Parathyroid adenoma (tissue), 2 donors: ENCODE results near the gene SLC22A3.

Source experiments
- H2AFZ ChIP-seq: fragments of 300-600 bp; sonication (generic); one replicate; pipeline ENCODE4 v1.7.0; 2017; ENCODE audit warnings: antibody characterized with exemption, mild to moderate bottlenecking
- H3K27ac ChIP-seq: fragments of 300-600 bp; sonication (generic); one replicate; pipeline ENCODE4 v1.7.0; 2017
- H3K27me3 ChIP-seq: fragments of 300-600 bp; sonication (generic); one replicate; pipeline ENCODE4 v1.7.0; 2017; ENCODE audit warnings: low read length; ENCODE audit not compliant: control insufficient read depth, insufficient read depth
- H3K36me3 ChIP-seq: fragments of 300-600 bp; sonication (generic); one replicate; pipeline ENCODE4 v1.7.0; 2017; ENCODE audit warnings: low read length; ENCODE audit not compliant: control insufficient read depth, insufficient read depth
- H3K4me1 ChIP-seq: fragments of 300-600 bp; sonication (generic); one replicate; pipeline ENCODE4 v1.7.0; 2017; ENCODE audit warnings: control low read depth
- H3K4me2 ChIP-seq: fragments of 300-600 bp; sonication (generic); one replicate; pipeline ENCODE4 v1.7.0; 2017; ENCODE audit warnings: low read length
- H3K4me3 ChIP-seq: fragments of 300-600 bp; sonication (generic); one replicate; pipeline ENCODE4 v1.7.0; 2017; ENCODE audit warnings: low read depth, low read length
- H3K79me2 ChIP-seq: fragments of 300-600 bp; sonication (generic); one replicate; pipeline ENCODE4 v1.7.0; 2017; ENCODE audit warnings: control low read depth
- H3K9ac ChIP-seq: fragments of 300-600 bp; sonication (generic); one replicate; pipeline ENCODE4 v1.7.0; 2017; ENCODE audit warnings: mild to moderate bottlenecking
- H3K9me3 ChIP-seq: fragments of 300-600 bp; sonication (generic); one replicate; pipeline ENCODE4 v1.7.0; 2017; ENCODE audit warnings: low read length; ENCODE audit not compliant: control insufficient read depth
- TF ChIP-seq, protein P1 (sequence below): fragments of 300-600 bp; sonication (generic); IDR thresholded peaks from one replicate; pipeline ENCODE4 v1.7.0; 2017; ENCODE audit warnings: antibody characterized with exemption, mild to moderate bottlenecking
- donor health status: primary hyperparathyroidism.

The SLC22A3 gene

DNA sequence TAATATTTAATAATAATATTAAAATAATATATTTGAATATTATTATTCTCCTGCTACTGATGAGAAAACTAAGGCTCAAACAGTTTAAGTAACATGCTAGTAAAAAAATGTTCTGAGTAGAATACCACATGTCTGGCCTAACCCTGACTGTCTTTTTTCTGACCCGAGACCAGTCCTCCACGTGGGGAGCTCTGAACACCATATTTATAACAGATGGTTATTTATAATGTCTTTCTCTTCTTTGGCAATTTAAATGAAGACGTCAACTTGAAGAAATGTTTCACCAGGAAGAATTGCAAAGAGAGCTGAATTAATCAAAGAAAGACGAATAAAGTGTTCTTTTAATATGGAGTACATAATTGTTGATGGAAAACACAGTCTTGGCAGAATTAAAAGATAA is 82.0 kb downstream of the SLC22A3 start:
- H3K4me1 ChIP-seq: peaks cover 14% of the 10 kb centered on the region

DNA sequence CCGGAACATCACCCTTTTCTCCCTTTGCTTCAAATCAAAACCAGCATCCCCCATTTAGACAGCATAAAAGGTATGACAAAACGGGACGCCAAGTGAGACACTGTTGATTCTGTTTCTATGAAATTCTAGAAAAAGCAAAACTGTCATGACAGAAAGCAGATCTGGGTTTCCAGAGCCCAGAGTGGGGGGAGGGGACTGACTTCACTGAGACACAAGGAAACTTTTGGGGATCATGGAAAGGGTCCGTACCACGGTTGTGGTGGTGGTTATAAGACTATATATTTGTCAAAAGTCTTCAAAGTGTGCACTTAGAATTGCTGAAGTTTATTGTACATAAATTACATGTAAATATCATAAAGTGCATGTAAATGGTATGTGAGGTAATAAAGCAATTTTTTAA is 82.6 kb downstream of the SLC22A3 start:
- Histone ChIP-seq H3K4me1 (peaks cover 14% of the 10 kb centered on the region), H3K9ac (no peak overlapping the region), H3K27me3 (no peaks in the 10 kb centered on the region), H3K4me3 (no peak overlapping the region), H3K4me2 (no peak overlapping the region), H3K27ac (peak overlapping the region; percentile 52), H3K36me3 (no peaks in the 10 kb centered on the region), H2AFZ (no peak overlapping the region), H3K9me3 (no peaks in the 10 kb centered on the region), H3K79me2 (no peaks in the 10 kb centered on the region)
- TF ChIP-seq, protein P1, sequence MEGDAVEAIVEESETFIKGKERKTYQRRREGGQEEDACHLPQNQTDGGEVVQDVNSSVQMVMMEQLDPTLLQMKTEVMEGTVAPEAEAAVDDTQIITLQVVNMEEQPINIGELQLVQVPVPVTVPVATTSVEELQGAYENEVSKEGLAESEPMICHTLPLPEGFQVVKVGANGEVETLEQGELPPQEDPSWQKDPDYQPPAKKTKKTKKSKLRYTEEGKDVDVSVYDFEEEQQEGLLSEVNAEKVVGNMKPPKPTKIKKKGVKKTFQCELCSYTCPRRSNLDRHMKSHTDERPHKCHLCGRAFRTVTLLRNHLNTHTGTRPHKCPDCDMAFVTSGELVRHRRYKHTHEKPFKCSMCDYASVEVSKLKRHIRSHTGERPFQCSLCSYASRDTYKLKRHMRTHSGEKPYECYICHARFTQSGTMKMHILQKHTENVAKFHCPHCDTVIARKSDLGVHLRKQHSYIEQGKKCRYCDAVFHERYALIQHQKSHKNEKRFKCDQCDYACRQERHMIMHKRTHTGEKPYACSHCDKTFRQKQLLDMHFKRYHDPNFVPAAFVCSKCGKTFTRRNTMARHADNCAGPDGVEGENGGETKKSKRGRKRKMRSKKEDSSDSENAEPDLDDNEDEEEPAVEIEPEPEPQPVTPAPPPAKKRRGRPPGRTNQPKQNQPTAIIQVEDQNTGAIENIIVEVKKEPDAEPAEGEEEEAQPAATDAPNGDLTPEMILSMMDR: no peak

More for the DNA sequence above, 82.0 kb downstream of the SLC22A3 start:
- Histone ChIP-seq H3K79me2 (no peaks in the 10 kb centered on the region), H3K9me3 (no peaks in the 10 kb centered on the region), H3K9ac (no peak overlapping the region), H3K27ac (peak overlapping the region; percentile 52), H3K36me3 (no peaks in the 10 kb centered on the region), H2AFZ (no peak overlapping the region), H3K4me2 (no peak overlapping the region), H3K27me3 (no peaks in the 10 kb centered on the region), H3K4me3 (no peak overlapping the region)
- TF ChIP-seq, protein P1: no peak

DNA sequence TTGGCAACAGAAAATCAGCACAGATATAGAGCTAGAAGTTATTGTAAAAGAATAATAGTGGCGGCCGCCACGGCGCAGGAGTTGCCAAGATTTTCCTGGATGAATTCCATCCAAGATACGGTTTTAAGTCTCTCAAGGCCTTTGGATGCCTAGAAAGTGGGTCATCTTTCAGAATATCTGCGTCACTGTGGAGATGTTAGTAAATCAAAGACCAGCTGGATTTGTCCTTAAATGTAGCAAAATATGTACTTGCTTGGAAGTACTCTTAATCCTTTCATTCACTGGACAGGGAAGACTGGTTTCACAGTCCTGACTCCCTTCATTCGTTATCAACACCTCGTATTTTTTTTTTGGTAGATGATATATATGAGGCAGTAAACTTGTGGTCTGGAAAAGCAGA is 83.0 kb downstream of the SLC22A3 start:
- Histone ChIP-seq H3K79me2 (no peaks in the 10 kb centered on the region), H3K4me2 (no peak overlapping the region), H3K4me1 (peaks cover 14% of the 10 kb centered on the region), H3K36me3 (no peaks in the 10 kb centered on the region), H3K9ac (no peak overlapping the region), H3K27ac (peak overlapping the region; percentile 52), H3K27me3 (no peaks in the 10 kb centered on the region), H3K4me3 (no peak overlapping the region), H3K9me3 (no peaks in the 10 kb centered on the region), H2AFZ (no peak overlapping the region)
- TF ChIP-seq, protein P1: no peak

DNA sequence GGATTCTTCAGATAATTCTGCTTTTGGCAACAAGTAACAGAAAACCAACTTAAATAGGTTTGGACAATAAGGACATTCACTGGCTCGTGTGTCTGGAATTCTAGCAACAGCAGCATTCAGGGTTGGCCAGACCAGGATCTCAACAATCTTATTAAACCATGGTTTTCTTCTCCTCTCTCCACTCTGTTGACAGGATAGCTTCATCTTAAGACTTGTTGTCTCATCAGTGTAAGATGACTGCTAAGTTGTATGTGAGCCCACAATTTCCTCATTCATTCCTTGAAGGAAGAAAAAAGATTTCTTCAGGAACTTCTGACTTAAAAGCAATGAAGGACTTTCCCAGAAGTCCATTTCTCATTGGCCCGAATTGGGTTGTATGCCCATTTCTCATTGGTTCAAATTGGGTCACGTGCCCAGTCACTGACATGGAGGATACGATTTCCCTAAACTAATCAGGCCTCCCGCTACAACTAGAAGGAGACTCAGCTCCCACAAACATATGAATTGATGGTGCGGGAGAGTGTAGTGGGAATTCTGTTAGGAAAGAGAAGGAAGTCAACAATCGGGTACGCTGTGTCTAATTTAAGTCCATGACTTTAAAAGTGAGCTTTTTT is 83.7 kb downstream of the SLC22A3 start:
- TF ChIP-seq, protein P1: no peak
- peaks cover 10% of the 10 kb centered on the region for H3K4me1 ChIP-seq
- no peaks in the 10 kb centered on the region for H3K79me2 ChIP-seq
- no peak overlapping the region for H3K4me2 ChIP-seq
- peak overlapping the region; percentile 43 for H3K27ac ChIP-seq
- no peak overlapping the region for H3K9ac ChIP-seq
- no peak overlapping the region for H2AFZ ChIP-seq
- H3K4me3 ChIP-seq: no peak overlapping the region
- no peaks in the 10 kb centered on the region for H3K9me3 ChIP-seq
- H3K36me3 ChIP-seq: no peaks in the 10 kb centered on the region
- H3K27me3 ChIP-seq: no peaks in the 10 kb centered on the region

DNA sequence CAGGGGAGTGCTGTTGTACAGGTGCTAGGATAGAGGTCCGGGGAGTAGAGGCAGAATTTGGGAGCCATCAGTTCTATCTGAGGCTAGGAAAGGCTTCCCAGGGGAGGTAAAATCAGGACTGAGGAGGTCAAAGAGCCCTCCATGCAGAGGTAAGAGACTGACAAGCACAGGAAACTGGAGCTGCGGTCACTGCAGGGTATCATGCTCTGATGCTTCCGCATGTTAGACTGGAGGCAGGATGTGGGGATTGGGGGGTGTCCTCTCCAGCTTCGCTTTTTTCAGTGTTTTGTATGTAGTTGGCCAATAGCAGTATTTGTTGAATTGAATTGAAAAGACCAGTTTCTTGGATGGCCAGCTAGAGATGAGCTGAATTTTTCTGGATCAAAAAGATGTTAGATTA is 87.8 kb downstream of the SLC22A3 start:
- Histone ChIP-seq H3K4me3 (no peak overlapping the region), H3K27me3 (no peaks in the 10 kb centered on the region), H3K4me2 (no peak overlapping the region), H3K9me3 (no peaks in the 10 kb centered on the region), H3K79me2 (no peaks in the 10 kb centered on the region), H3K27ac (no peak overlapping the region), H3K4me1 (no peaks in the 10 kb centered on the region), H3K36me3 (no peaks in the 10 kb centered on the region), H2AFZ (no peak overlapping the region), H3K9ac (no peak overlapping the region)
- TF ChIP-seq, protein P1: no peak
